Psoas muscle (tissue), 8 donors: Measurements from ENCODE around the gene ROBO1. TPM values are rescaled to one million over a fixed set of nuclear protein-coding genes. Genes with fewer than 3 reads are reported as not detected.

Experiments used
- ATAC-seq, 4 donors: fragments of 200-7000 bp; cut with Tn5 transposase; one replicate each; pipeline ENCODE4 v1.9.1; 2020; ENCODE audit warnings: moderate library complexity in 3 of 4, mild to moderate bottlenecking in 2 of 4
- DNase-seq, 2 donors: peaks; one replicate each; pipeline ENCODE4 v3.0.0-alpha.2; 2020
- H3K27ac ChIP-seq: fragments of 200-600 bp; one replicate; pipeline ENCODE4 v1.8.0; 2022
- H3K27me3 ChIP-seq, 3 donors: fragments of 200-600 bp in 1 of 3; one replicate each; pipeline versions ENCODE4 v1.6.1 to v1.8.0; 2013 to 2022; ENCODE audit warnings: low read length in 2 of 3, mild to moderate bottlenecking in 2 of 3, moderate library complexity in 1 of 3; ENCODE audit not compliant: insufficient read depth in 3 of 3
- H3K36me3 ChIP-seq, 2 donors: fragments of 200-600 bp in 1 of 2; one replicate each; pipeline versions ENCODE4 v1.6.1 to v1.8.0; 2013 to 2022; ENCODE audit warnings: low read depth in 1 of 2, mild to moderate bottlenecking in 1 of 2, moderate library complexity in 1 of 2; ENCODE audit not compliant: insufficient read depth in 1 of 2
- H3K4me1 ChIP-seq: fragments of 200-600 bp; one replicate; pipeline ENCODE4 v1.8.0; 2022
- H3K4me3 ChIP-seq: fragments of 200-600 bp; one replicate; pipeline ENCODE4 v1.8.0; 2022; ENCODE audit warnings: mild to moderate bottlenecking
- H3K9me3 ChIP-seq: fragments of 200-600 bp; one replicate; pipeline ENCODE4 v1.8.0; 2022
- CTCF ChIP-seq: fragments of 200-600 bp; IDR thresholded peaks from one replicate; pipeline ENCODE4 v1.8.0; 2022; ENCODE audit warnings: antibody characterized with exemption
- WGBS, 3 donors: extraction: QIAGEN DNeasy Blood & Tissue Kit; methylation state at CpG; one replicate each; pipeline versions ENCODE4 v1.1.6 to v1.1.7; 2013; 5-methylcytosine and 5-hydroxymethylcytosine counted together
- intact Hi-C, 2 donors: fragments of 100-400 bp; cut with DNase I; formaldehyde crosslinking; loops; one replicate each; pipeline versions ENCODE4 v1.11.0 to v1.14.2; 2022
- polyA plus RNA-seq, 3 donors: library from polyadenylated mRNA; stranded (reverse); fragments of 200-250 nt; gene quantifications; one replicate each; pipeline ENCODE4 v1.2.3, GENCODE V29; 2013
- total RNA-seq, 4 donors: library from RNA; stranded (reverse); fragmentation: NEBNext Ultra II Directional in 2 of 4; extraction: Animal tissue kit (Norgen Biotek cat#: 25700) in 2 of 4; gene quantifications; one replicate each; pipeline versions ENCODE4 v1.2.1 to v1.2.4, GENCODE V29; 2021 to 2023
- donor health status: healthy with polysubstance abuse.
- donor health status: DM: no; HTN: no; CAD: no; lungs with moderate emphysema.
- donor health status: Bipolar disorder and iron deficiency.
- donor health status: healthy.
- donor health status: DM: yes; HTN: yes; CAD: no.
- donor health status: DM: no; HTN: no; CAD: no.
- donor health status: DM: no; HTN: no; CAD: no.
- donor health status: DM: yes; HTN: yes; CAD: no.

The ROBO1 gene
- total and polyA plus RNA-seq, 7 donors: 0.52 to 14.0 (median 4.9) TPM

GRCh38 chr3:78825118-78825857 lies 942.5 kb downstream of the ROBO1 start:
- Histone ChIP-seq H3K4me3 (no peak overlapping the region), H3K36me3 (no peaks in the 10 kb centered on the region), H3K27ac (no peak overlapping the region), H3K27me3 (no peaks in the 10 kb centered on the region), H3K4me1 (no peaks in the 10 kb centered on the region), H3K9me3 (no peaks in the 10 kb centered on the region)
- 58 to 67% (median 61%) methylated on average over 5 of the region's 5 CpGs for WGBS, 3 donors
- DNase-seq (no peak), ATAC-seq (no peak)
- intact Hi-C loops: no loop called here
- no peak for TF ChIP-seq CTCF

GRCh38 chr3:78823859-78824258 lies 943.9 kb downstream of the ROBO1 start:
- ATAC-seq (no peak), DNase-seq (no peak)
- WGBS, 3 donors: 84 to 92% (median 91%) methylated on average over 1 of the region's 1 CpG
- Histone ChIP-seq H3K27ac (no peak overlapping the region), H3K4me3 (no peak overlapping the region), H3K27me3 (no peaks in the 10 kb centered on the region), H3K36me3 (no peaks in the 10 kb centered on the region), H3K9me3 (no peaks in the 10 kb centered on the region), H3K4me1 (no peaks in the 10 kb centered on the region)
- no peak for TF ChIP-seq CTCF
- intact Hi-C loops: no loop called here

GRCh38 chr3:78823434-78823833 lies 944.4 kb downstream of the ROBO1 start:
- intact Hi-C loops: no loop called here
- TF ChIP-seq CTCF: no peak
- WGBS, 3 donors: 85 to 93% (median 91%) methylated on average over 4 of the region's 4 CpGs
- no peak for DNase-seq
- H3K36me3 ChIP-seq: no peaks in the 10 kb centered on the region
- no peaks in the 10 kb centered on the region for H3K27me3 ChIP-seq
- no peaks in the 10 kb centered on the region for H3K9me3 ChIP-seq
- ATAC-seq: no peak
- H3K4me1 ChIP-seq: no peaks in the 10 kb centered on the region
- H3K4me3 ChIP-seq: no peak overlapping the region
- no peak overlapping the region for H3K27ac ChIP-seq

- DNase-seq: no peak
- H3K4me3 ChIP-seq: no peak overlapping the region
- no peak for TF ChIP-seq CTCF
- intact Hi-C loops: no loop called here
- H3K27ac ChIP-seq: no peak overlapping the region
- H3K4me1 ChIP-seq: no peaks in the 10 kb centered on the region
- no peaks in the 10 kb centered on the region for H3K36me3 ChIP-seq
- no peak for ATAC-seq
- H3K9me3 ChIP-seq: no peaks in the 10 kb centered on the region
- no peaks in the 10 kb centered on the region for H3K27me3 ChIP-seq
Measured at GRCh38 chr3:78822726-78823125, 945.1 kb downstream of the ROBO1 start.

GRCh38 chr3:78820542-78820941 lies 947.3 kb downstream of the ROBO1 start:
- Histone ChIP-seq H3K27me3 (no peaks in the 10 kb centered on the region), H3K4me3 (no peak overlapping the region), H3K36me3 (no peaks in the 10 kb centered on the region), H3K9me3 (no peaks in the 10 kb centered on the region), H3K4me1 (no peaks in the 10 kb centered on the region), H3K27ac (no peak overlapping the region)
- ATAC-seq: peak in 2 of 4 donors; percentile 34 to 59
- no peak for TF ChIP-seq CTCF
- 10 to 27% (median 23%) methylated on average over 1 of the region's 1 CpG for WGBS, 3 donors
- intact Hi-C loops: no loop called here
- no peak for DNase-seq
